Smooth muscle cell (in vitro differentiated cells): ENCODE data around the gene RBBP8. TPM values are rescaled to one million over a fixed set of nuclear protein-coding genes. Genes with fewer than 3 reads are reported as not detected.
"Not testable (repeated sequence)": the region's sequence is repeated elsewhere in the genome, so short reads cannot be mapped to it uniquely, and the experiment has no call there.

ENCODE experiments used
- DNase-seq: peaks from one replicate; lab custom pipeline; 2025; ENCODE audit not compliant: unreplicated experiment; lab: John Stamatoyannopoulos, UW
- H2AFZ ChIP-seq: fragments of 200-600 bp; sonication (generic); 2 replicates; pipeline ENCODE4 v1.6.0; 2016; ENCODE audit warnings: antibody characterized with exemption, low read depth, mild to moderate bottlenecking
- H3F3A ChIP-seq: fragments of 200-600 bp; sonication (generic); 2 replicates; pipeline ENCODE4 v1.6.0; 2017; ENCODE audit warnings: antibody characterized with exemption, low read depth
- H3K27ac ChIP-seq: fragments of 200-600 bp; sonication (generic); 2 replicates; pipeline ENCODE4 v1.5.1; 2016; ENCODE audit warnings: low read depth, mild to moderate bottlenecking
- H3K27me3 ChIP-seq: fragments of 200-600 bp; sonication (generic); 2 replicates; pipeline ENCODE4 v1.6.1; 2016; ENCODE audit warnings: low read depth, mild to moderate bottlenecking
- H3K36me3 ChIP-seq: fragments of 200-600 bp; sonication (generic); 2 replicates; pipeline ENCODE4 v1.5.1; 2016; ENCODE audit warnings: low read depth
- H3K4me1 ChIP-seq: fragments of 200-600 bp; sonication (generic); 2 replicates; pipeline ENCODE4 v1.5.1; 2016; ENCODE audit warnings: low read depth
- H3K4me2 ChIP-seq: fragments of 200-600 bp; sonication (generic); 2 replicates; pipeline ENCODE4 v1.6.0; 2016; ENCODE audit warnings: mild to moderate bottlenecking
- H3K4me3 ChIP-seq: fragments of 200-600 bp; sonication (generic); 2 replicates; pipeline ENCODE4 v1.5.1; 2016; ENCODE audit warnings: mild to moderate bottlenecking
- H3K79me2 ChIP-seq: fragments of 200-600 bp; sonication (generic); 2 replicates; pipeline ENCODE4 v1.6.0; 2016; ENCODE audit warnings: low read depth, mild to moderate bottlenecking
- H3K9ac ChIP-seq: fragments of 200-600 bp; sonication (generic); 2 replicates; pipeline ENCODE4 v1.6.0; 2016; ENCODE audit warnings: low read depth
- H3K9me3 ChIP-seq: fragments of 200-600 bp; sonication (generic); replicated peaks from 2 replicates; pipeline ENCODE4 v1.5.1; 2016; ENCODE audit warnings: low read depth
- H4K20me1 ChIP-seq: fragments of 200-600 bp; sonication (generic); 2 replicates; pipeline ENCODE4 v1.6.0; 2016; ENCODE audit warnings: low read depth
- CTCF ChIP-seq: fragments of 200-600 bp; sonication (generic); IDR thresholded peaks from 2 replicates; pipeline ENCODE4 v1.5.1; 2017; ENCODE audit warnings: borderline replicate concordance, mild to moderate bottlenecking, antibody characterized with exemption; ENCODE audit not compliant: insufficient read depth, poor library complexity, severe bottlenecking
- WGBS: methylation state at CpG from one replicate; pipeline ENCODE4 v1.1.7; 2016; ENCODE audit warnings: low lambda C conversion rate; 5-methylcytosine and 5-hydroxymethylcytosine counted together
- polyA plus RNA-seq: library from polyadenylated mRNA; unstranded; fragments of >200 nt; fragmentation: Nextera tagmentation; extraction: Ambion mirVana; gene quantifications from 2 replicates; pipeline ENCODE4 v1.2.1, GENCODE V29; 2016
- total RNA-seq: library from RNA; depleted of rRNA; stranded (reverse); fragments of >200 nt; gene quantifications from 2 replicates; pipeline ENCODE4 v1.2.3, GENCODE V29; 2014

The RBBP8 gene
- total and polyA plus RNA-seq, 2 experiments from 2014 or later: 11.7 to 39.3 TPM

- no peak for DNase-seq
- no peak overlapping the region for H3K27ac ChIP-seq
- peaks cover 12% of the 10 kb centered on the region for H3K36me3 ChIP-seq
- no peak overlapping the region for H2AFZ ChIP-seq
- no peak for TF ChIP-seq CTCF
- no peak overlapping the region for H3K4me3 ChIP-seq
- H3K4me2 ChIP-seq: peak overlapping the region; percentile 32
- 68% methylated on average over 2 of the region's 2 CpGs for WGBS
- H3K27me3 ChIP-seq: no peaks in the 10 kb centered on the region
- no peaks in the 10 kb centered on the region for H3K79me2 ChIP-seq
- no peak overlapping the region for H3K9ac ChIP-seq
- no peaks in the 10 kb centered on the region for H3K9me3 ChIP-seq
- H3F3A ChIP-seq: no peaks in the 10 kb centered on the region
- H3K4me1 ChIP-seq: no peaks in the 10 kb centered on the region
- no peaks in the 10 kb centered on the region for H4K20me1 ChIP-seq
Measured at GRCh38 chr18:22946217-22946616, 13.1 kb downstream of the RBBP8 start.

- H3K9ac ChIP-seq: no peak overlapping the region
- no peaks in the 10 kb centered on the region for H3K79me2 ChIP-seq
- no peak overlapping the region for H3K4me2 ChIP-seq
- H3K4me3 ChIP-seq: no peak overlapping the region
- H3K36me3 ChIP-seq: peaks cover 18% of the 10 kb centered on the region
- no peak overlapping the region for H2AFZ ChIP-seq
- H3K27ac ChIP-seq: no peak overlapping the region
- H3K27me3 ChIP-seq: no peaks in the 10 kb centered on the region
- TF ChIP-seq CTCF: no peak
- WGBS: 47% methylated on average over 2 of the region's 2 CpGs
- no peak for DNase-seq
- no peaks in the 10 kb centered on the region for H3K9me3 ChIP-seq
- no peaks in the 10 kb centered on the region for H3K4me1 ChIP-seq
- no peaks in the 10 kb centered on the region for H3F3A ChIP-seq
- H4K20me1 ChIP-seq: no peaks in the 10 kb centered on the region
Measured at GRCh38 chr18:22946846-22947245, 13.7 kb downstream of the RBBP8 start.

- Histone ChIP-seq H3F3A (no peaks in the 10 kb centered on the region), H3K9ac (no peak overlapping the region), H3K4me2 (no peak overlapping the region), H3K27ac (no peak overlapping the region), H3K9me3 (no peaks in the 10 kb centered on the region), H3K4me3 (no peak overlapping the region), H2AFZ (no peak overlapping the region), H3K27me3 (no peaks in the 10 kb centered on the region), H3K4me1 (no peaks in the 10 kb centered on the region), H3K36me3 (peaks cover 19% of the 10 kb centered on the region), H4K20me1 (no peaks in the 10 kb centered on the region), H3K79me2 (no peaks in the 10 kb centered on the region)
- no peak for DNase-seq
- 87% methylated on average over 1 of the region's 1 CpG for WGBS
- TF ChIP-seq CTCF: no peak
Measured at GRCh38 chr18:22951823-22952222, 18.7 kb downstream of the RBBP8 start.

- H4K20me1 ChIP-seq: no peaks in the 10 kb centered on the region
- H3K27ac ChIP-seq: no peak overlapping the region
- H3K79me2 ChIP-seq: no peaks in the 10 kb centered on the region
- H3K36me3 ChIP-seq: peaks cover 19% of the 10 kb centered on the region
- H3K9me3 ChIP-seq: no peaks in the 10 kb centered on the region
- H3K4me1 ChIP-seq: no peaks in the 10 kb centered on the region
- no peak for DNase-seq
- no peak overlapping the region for H3K4me3 ChIP-seq
- WGBS: 79% methylated on average over 3 of the region's 3 CpGs
- no peaks in the 10 kb centered on the region for H3K27me3 ChIP-seq
- no peaks in the 10 kb centered on the region for H3F3A ChIP-seq
- H3K4me2 ChIP-seq: no peak overlapping the region
- no peak overlapping the region for H3K9ac ChIP-seq
- no peak overlapping the region for H2AFZ ChIP-seq
- TF ChIP-seq CTCF: no peak
Measured at GRCh38 chr18:22952525-22952924, 19.4 kb downstream of the RBBP8 start.

- H2AFZ ChIP-seq, H3K9me3 ChIP-seq: not testable (repeated sequence)
- WGBS: 97% methylated on average over 4 of the region's 4 CpGs
Measured at GRCh38 chr18:22953982-22954381, 20.9 kb downstream of the RBBP8 start.

More at GRCh38 chr18:22953982-22954381, 20.9 kb downstream of the RBBP8 start:
- not testable (repeated sequence) for H3K27ac ChIP-seq, H3K27me3 ChIP-seq, H3K79me2 ChIP-seq, H3F3A ChIP-seq, H3K4me1 ChIP-seq, H3K9ac ChIP-seq, H4K20me1 ChIP-seq, H3K4me2 ChIP-seq, H3K4me3 ChIP-seq, DNase-seq
- peaks cover 19% of the 10 kb centered on the region for H3K36me3 ChIP-seq
